ENCODE measurements around the gene RPL15.
"Not testable (repeated sequence)": the region's sequence is repeated elsewhere in the genome, so short reads cannot be mapped to it uniquely, and the experiment has no call there.

Gene RPL15

DNA sequence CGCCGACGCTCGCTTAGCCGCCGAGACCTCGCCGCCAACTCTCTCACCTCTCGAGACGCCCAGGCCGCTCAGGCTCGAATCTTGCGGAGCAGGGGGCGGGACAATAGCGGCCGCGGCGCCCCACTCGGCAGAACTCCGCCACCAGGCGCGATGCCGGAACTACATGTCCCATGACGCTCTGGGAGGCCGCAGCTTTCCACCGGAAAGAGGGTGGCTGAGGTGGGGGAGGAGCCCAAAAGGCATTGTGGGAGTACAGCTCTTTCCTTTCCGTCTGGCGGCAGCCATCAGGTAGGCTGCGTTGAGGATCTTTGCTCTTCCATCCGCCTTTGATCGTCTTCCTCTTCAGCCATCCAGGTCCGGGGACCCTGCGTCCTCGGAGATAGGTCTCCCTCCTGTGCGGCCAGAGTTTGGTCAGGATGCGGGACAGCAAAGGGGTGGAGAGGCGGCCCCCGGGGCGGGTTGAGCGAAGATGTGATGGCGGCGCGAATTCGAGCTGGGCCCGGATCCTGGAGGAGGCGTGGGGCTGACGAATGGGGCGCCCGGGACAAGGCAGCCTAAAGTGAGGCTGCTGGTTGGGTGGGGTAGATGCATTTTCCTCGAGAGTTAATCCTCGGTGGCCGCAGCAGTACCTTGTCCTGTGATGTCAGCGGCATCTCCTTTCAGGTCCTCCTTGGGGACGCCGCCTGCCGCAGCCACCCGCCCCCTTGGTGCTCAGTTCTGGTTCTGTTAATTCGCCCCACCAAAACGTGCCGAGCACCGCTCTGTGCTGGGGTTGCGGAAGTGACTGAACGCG is at the start of gene RPL15, which contains the start of gene NKIRAS1:
RPL15 (plus strand) TSS at position 247 of the 793 bp plus-strand sequence. CDS start 728 bp downstream, outside the sequence.
NKIRAS1 (minus strand) TSS at position 105 of the 793 bp plus-strand sequence. CDS start 6,086 bp downstream, outside the sequence.
- peak; percentile 97 for DNase-seq (ENCODE audit: low spot score)

DNA sequence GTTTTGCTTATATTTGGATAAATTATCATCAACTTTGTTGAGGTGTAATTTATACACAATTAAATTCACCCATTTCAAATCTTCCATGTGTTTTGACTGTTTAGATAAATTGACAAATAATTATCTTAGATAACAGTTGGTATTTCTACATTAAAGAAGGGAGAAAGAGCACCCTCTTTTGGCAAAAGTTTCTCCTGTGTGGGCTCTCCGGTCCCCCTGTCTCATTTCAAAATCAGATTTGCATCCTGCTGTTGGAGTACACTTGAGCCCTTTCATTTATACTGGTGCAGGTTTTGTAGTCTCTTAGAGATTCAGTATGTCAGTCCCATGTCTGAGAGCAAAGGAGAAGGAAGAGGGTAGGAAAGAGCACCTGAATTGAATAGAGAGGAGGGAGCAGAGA is 49.5 kb upstream of the RPL15 start:
- DNase-seq (ENCODE audit: low spot score): no peak

DNA sequence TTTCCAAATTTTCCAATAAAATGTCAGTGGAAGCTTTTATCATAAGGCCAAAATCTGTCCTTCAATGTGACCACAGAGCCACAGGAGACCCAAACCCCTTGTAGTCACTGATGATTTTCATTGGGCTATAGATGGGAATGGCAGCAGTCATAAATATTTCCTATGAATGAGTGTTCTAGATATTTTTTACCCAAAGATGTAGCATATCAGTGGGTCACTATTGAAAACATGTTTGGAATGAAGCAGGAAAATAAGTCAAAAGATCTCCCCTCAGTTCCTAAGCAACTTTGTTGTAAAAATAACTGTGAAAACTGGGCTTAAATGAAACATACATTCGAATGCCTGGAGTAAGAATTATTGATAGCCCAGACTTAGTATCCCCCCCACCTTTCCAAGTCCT is 49.1 kb upstream of the RPL15 start:
- no peak for DNase-seq (ENCODE audit: low spot score)

DNA sequence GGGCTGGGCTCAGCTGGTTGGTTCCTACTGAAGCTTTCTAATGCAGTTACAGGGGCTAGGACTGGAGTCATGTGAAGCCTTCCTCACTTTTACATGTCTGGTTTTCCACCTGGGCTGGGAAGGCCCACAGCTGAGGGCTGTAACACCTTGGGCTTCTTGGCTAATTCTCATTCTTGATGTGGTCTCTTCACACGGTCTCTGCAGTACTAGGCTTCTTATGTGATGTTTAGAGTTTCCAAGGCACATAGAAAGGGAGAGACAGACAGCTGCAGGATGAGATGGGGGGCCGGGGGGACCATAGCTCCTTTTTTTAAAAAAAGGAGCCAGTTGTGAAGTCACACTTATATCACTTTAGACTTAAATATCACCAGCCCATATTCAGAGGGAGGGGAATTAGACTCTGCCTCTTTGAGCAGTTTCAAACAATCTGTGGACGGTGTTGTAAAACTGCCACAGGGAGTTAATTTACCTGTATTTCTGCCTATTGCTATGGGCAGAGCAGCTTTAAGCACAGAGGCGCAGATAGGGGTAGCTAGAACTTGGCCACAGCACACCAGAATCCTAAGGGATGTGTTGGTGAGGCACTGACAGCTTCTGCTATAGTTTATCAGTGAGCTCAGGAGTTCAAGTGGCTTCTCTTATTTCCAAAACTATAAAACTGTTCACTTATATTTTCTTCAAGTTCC is 46.8 kb upstream of the RPL15 start:
- no peak for DNase-seq (ENCODE audit: low spot score)

DNA sequence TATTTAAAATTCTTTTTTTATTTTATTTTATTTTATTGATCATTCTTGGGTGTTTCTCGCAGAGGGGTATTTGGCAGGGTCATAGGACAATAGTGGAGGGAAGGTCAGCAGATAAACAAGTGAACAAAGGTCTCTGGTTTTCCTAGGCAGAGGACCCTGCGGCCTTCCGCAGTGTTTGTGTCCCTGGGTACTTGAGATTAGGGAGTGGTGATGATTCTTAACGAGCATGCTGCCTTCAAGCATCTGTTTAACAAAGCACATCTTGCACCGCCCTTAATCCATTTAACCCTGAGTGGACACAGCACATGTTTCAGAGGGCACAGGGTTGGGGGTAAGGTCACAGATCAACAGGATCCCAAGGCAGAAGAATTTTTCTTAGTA is 46.3 kb upstream of the RPL15 start:
- DNase-seq (ENCODE audit: low spot score): not testable (repeated sequence)

DNA sequence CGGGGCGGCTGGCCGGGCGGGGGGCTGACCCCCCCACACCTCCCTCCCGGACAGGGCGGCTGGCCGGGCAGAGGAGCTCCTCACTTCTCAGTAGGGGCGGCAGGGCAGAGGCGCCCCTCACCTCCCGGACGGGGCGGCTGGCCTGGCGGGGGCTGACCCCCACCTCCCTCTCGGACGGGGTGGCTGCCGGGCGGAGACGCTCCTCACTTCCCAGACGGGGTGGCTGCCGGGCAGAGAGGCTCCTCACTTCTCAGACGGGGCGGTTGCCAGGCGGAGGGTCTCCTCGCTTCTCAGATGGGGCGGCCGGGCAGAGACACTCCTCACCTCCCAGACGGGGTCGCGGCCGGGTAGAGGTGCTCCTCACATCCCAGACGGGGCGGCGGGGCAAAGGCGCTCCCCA is 45.6 kb upstream of the RPL15 start:
- DNase-seq (ENCODE audit: low spot score): not testable (repeated sequence)

DNA sequence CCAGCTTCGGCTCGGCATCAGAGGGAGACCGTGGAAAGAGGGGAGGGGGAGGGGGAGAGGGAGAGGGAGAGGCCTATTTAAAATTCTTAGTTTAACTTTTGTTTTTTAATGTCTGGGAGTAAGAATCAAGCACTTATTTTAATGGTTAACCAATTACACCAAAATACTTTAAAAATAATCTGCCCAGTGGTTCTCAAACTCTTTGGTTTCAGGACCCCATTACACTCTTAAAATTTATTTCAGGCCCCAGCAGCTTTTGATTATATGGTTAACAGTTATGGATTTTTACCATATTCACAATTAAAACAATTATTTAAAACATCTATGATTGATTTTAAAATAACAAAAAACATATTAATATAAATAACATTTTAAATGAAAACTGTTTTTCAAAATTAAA is 44.6 kb upstream of the RPL15 start:
- no peak for DNase-seq (ENCODE audit: low spot score)

DNA sequence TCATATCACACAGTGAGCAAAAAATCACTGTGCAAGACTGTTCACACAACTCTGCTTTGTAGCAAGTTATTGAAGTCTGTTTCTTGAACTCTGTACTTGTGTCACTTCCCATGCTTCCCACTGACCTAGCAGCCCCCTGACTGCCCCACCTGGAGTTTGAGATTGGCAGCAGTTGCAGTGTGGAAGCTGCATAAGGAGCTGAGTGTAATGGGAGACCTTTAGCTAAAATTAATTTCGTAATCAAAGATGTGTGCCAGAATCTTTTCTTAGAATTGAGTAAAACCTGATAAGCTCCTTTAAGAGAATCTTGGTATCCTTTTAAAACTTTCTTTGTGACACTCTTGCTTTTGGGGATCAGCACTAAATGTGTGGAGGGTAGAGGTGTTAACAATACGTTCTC is 43.0 kb upstream of the RPL15 start:
- no peak for DNase-seq (ENCODE audit: low spot score)

DNA sequence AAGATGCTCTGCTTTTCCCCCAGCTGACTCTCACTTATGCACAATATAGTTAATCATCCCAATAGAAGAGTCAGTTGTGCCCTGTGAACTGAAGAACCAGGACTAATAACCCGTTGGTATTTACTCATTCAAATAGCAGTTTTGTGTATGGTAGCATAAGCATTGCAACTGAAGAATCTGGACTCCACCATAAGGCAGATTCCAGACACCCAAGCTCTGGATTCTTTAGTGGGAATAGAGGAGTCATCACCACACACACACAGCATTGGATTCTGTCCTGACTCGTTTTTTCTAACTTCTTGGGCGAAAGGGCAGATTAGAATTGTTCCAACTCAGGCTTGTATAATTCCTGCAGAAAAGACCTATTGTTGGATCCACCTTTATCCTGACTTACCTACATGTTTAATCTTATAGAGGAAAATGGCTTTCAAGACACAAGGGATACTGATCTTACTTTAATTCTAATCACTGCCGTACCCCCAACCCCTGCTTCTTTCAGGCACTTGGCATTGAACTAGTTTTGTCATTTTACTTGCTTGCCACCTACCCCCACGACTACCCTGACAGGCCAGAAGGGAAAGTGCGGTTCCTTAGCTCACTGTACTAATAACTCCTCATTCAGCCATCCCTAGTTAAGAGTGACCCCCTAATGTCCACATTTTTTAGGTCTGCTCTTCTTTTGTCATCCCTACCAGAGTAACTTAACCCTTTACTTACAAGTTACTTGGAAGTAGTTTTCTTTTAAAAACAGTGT is 42.4 kb upstream of the RPL15 start:
- no peak for DNase-seq (ENCODE audit: low spot score)

DNA sequence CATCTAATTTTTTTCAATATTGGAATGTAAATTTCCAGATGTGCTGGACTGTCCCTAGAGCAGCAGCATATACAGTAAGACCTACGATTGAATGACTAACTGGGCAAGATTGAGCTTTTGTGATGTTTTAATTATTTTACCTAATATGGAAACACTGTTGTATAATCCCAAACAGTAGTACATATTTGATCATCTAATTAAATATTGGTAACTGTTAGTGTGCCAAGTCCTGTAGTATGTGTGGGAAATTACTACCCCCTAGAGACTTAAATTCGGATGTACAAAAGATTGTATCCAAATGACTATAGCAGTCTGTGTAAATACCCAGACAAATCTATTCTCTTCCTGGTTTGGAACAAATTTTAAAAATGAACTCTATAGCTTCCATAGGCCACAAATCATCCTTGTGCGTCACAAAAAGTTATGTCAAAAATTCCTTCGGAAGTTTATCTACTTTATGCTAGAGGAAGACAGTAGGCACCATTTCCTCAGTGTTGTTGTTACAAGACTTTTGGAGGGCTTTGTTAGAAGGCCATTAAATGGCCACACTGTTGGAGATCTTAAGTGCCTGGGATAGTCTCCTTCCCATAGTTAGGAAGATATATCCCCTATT is 41.7 kb upstream of the RPL15 start:
- no peak for DNase-seq (ENCODE audit: low spot score)

DNA sequence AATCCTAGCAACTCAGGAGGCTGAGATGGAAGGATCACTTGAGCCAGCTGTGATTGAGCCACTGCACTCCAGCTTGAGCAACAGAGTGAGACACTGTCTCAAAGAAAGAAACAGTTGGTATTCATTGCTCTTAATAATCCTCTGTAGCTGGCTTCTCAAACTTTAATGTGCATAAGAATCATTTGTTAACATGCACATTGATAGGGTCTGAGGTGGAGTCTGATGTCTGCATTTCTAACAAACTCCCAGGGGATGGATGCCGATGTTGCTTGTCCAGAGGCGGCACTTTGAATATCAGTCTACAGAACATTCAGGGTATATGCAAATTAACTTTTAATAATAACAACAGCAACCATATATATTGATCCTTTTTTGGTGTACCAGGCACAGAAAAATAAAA is 40.0 kb upstream of the RPL15 start:
- DNase-seq (ENCODE audit: low spot score): no peak

DNA sequence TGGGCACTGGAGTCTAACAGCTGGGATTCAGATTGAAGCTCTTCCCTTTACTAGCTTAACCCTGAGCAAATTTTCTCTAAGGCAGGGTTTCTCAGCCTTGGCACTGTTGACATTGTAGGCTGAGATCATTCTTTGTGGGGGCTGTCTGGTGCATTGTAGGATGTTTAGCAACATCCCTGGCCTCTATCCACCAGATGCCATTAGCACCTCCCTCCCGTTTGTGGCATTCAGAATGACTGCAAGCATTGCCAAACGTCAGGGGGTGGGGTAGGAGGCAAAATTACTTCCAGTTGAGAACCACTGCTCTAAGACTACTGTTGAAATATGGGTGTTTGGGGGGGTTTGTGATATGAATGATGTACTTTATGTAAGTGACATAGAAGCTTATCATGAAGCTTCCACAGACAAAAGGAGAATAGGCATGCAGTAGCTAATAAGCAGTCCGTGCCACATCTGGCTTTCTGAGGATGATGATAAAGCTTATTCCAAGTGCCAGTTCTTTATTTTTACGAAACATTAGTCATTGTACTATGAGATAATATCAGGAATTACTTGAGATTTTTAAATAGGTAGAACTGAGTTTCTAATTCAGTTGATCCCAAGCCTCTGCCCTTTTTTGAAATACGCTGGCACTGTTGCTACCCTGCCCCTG is 39.5 kb upstream of the RPL15 start:
- DNase-seq (ENCODE audit: low spot score): no peak

DNA sequence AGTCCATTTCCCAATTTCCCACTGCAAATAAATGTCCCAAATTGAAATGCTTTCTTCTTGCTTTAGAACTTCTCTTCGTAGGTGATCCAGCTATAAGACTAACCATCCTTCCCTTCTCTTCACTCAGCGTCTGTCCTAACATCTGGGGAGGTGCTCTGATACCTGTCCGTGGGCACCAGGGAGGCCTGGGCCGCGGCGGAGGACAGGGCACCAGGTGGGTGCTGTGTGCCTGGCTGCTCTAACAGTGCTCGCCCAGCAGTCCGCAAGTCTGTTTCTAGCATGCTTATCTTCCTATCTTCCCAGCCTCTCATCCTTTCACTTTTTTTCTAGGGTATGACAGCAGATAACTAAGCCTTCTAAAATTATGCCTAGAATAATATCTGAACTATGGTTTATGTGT is 37.4 kb upstream of the RPL15 start:
- DNase-seq (ENCODE audit: low spot score): no peak

DNA sequence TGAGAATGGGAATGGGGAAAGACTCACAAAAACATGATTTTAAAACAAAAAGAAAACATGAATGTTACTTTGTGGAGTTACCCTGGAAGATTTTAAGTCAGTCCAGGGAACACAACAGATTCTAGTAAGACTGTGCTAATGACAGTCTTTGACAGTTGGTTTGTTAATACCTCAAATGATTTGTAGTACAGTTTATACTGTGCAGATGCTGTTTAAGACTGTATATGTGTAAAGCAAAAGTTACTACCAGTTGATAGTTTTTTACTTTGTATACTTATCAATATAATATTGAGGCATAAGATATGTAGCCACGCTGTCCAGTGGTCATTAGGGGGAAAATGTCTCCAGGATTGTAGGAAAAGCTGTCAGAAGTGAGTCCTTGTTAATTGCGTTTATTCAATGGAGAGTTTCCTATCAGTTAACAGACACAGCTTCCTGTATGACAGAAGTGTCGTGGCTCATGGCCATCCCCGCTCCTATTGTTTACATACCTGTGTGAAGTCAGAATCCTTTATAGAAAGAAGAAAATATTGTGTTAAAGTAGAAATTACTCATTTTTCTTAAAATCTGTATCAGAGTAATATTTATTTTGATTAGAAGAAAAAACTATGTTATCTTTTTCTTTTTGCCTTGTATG is 36.1 kb upstream of the RPL15 start:
- DNase-seq (ENCODE audit: low spot score): no peak

DNA sequence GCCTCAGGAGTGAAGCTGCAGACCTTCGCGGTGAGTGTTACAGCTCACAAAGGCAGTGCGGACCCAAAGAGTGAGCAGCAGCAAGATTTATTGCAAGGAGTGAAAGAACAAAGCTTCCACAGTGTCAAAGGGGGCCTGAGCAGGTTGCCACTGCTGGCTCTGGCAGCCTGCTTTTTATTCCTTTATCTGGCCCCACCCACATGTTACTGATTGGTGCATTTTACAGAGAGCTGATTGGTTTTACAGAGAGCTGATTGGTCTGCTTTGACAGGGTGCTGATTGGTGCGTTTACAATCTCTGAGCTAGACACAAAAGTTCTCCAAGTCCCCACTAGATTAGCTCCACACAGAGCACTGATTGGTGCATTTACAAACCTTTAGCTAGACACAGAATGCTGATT is 34.9 kb upstream of the RPL15 start:
- DNase-seq (ENCODE audit: low spot score): not testable (repeated sequence)

DNA sequence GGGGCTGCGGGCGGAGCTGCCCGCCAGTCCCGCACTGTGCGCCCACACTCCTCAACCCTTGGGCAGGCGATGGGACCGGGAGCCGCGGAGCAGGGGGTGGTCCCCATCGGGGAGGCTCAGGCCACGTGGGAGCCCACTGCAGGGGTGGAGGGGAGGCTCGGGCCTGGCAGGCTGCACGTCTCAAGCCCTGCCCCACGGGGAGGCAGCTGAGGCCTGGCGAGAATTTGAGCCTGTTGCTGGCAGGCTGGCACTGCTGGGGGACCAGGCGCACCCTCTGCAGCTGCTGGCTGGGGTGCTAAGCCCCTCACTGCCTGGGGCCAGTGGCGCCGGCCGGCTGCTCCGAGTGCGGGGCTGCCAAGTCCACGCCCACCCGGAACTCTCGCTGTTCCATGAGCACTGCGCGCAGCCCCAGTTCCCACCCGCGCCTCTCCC is 34.4 kb upstream of the RPL15 start:
- DNase-seq (ENCODE audit: low spot score): no peak

DNA sequence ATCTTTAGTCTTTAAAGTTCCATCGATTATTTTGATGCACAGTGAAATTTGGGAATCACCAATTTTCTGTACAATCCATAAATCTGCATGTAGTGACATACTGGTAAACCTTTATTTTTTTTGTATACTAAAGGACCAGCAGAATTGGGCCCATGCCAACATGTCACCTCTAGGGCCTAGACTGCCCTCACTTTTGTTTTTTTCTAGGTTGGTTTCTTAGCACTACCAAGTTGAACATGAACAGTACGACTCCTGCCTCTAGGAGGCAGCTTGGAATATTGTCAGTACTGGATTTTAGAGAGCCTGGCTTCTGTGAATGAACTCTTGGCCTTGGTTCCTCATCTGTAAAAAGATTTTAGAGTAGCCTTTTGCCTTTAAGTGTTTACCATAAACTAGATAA is 32.5 kb upstream of the RPL15 start:
- DNase-seq (ENCODE audit: low spot score): no peak

DNA sequence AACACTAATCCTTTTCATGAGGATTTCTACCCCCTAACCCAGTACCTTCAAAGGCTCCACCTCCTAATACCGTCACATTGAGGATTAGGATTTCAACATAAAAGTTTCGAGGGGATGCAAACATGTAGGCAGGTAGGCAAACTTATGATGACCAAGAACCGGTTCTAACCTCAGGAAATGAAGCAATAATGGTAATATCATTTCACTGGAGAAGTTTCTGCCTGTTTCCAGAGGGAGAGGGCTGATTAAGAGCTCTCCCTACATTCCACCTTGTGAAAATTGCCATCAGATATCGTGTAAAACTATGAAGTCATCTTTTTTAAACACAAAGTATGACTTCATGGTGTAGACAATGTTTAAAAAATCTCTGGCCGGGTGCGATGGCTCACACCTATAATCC is 31.7 kb upstream of the RPL15 start:
- DNase-seq (ENCODE audit: low spot score): no peak

DNA sequence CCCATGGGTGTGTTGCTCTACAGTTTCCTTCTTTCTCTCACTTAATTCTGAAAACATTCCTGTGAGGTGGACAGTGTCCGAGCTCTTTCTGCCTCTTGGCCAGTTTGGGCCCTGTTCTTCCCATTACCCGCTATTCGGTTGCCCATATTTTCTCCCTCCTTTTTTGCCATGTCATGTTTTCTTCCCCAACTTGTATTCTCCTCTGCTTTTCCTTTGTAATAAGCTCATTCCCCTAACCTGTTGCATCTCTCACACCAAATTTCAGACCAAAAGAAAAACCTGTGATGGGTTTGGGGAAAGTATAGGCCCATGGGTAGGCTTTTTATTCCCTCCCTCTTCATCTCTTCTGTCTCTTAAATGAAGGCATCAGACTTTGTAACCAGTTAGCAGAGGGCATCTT is 30.6 kb upstream of the RPL15 start:
- DNase-seq (ENCODE audit: low spot score): no peak

DNA sequence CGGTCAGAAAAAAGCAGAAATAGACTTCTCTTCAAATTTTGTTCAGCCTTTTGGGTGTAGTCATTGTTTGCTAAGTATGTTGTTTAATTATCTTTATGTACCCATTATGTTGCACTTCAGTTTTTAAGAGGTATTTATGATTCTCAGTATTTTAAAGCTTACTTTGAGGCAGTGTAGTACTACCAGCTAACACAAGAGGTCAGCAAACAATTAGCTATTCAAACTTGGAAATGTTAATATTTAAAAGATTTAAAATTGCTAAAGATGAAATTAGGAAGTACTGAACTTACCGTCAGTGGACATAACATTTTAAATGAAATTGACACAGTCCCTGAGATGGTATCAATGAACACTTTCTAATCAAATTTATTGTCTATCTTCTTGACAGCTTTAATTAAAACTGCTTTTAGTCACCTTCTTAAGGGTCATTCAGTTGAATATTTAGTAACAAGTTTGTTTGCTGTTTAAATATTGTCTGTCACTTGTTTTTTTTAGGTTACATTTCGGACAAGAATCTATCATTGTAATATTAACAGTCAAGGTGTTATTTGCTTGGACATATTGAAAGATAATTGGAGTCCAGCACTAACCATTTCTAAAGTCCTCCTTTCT is 28.2 kb upstream of the RPL15 start:
- peak; percentile 51 for DNase-seq (ENCODE audit: low spot score)

DNA sequence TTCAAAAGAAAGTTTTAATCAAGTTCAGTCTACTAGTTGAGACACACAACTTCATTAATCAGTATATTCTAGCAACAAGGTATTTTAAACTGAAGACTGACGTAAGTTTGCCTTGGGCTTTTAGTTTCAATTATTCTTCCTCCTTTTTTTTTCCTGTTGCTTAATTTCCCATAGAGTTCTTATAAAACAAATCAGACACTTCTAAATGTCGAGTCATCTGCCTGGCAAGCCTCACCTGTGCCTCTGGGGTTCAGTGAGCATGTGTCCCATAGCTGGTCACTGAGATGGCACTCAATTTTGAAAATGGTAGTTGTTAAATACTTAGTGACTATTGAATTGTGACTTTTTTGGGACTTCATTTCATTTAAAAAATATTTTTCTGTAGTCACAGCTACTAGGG is 27.5 kb upstream of the RPL15 start:
- DNase-seq (ENCODE audit: low spot score): no peak

All from globus pallidus (tissue), 1 donor.